HepG2 (cell line): Measurements from ENCODE around the gene TAGLN2. TPM values are rescaled to one million over a fixed set of nuclear protein-coding genes. Genes with fewer than 3 reads are reported as not detected.

Experiments
- ATAC-seq: fragments of 200-7000 bp; cut with Tn5 transposase; 3 replicates; pipeline ENCODE4 v1.9.1; 2020; ENCODE audit warnings: mild to moderate bottlenecking, moderate library complexity
- BruUV-seq: library from RNA; stranded (reverse); fragments of 400-500 nt; replicated peaks from 2 replicates; lab custom pipeline; 2021; lab: Mats Ljungman, UMichigan
- CTCF ChIA-PET: fragments of 300-600 bp; formaldehyde crosslinking; extraction: SDS; loops from one replicate; lab custom pipeline; 2021; ENCODE audit warnings: low total read pairs, inconsistent platforms, low intra/inter-chr PET ratio; lab: Yijun Ruan, JAX
- POLR2A ChIA-PET: fragments of 350-600 bp; sonication (Branson Sonifier 250); formaldehyde crosslinking; loops from one replicate; lab custom pipeline; 2020; ENCODE audit warnings: antibody characterized with exemption, inconsistent platforms; lab: Yijun Ruan, JAX
- DNase-seq: peaks from one replicate; pipeline ENCODE4 v3.0.0-alpha.2; 2015; ENCODE audit warnings: low spot score
- FAIRE-seq: peaks from 3 replicates; lab custom pipeline; 2011; peaks lifted over from hg19 to GRCh38; lab: Jason Lieb, UNC
- H2AFZ ChIP-seq: one replicate; pipeline ENCODE4 v1.6.1; 2011; ENCODE audit warnings: low read length, inconsistent platforms
- H3K27ac ChIP-seq: fragments of 300-600 bp; 3 replicates; pipeline ENCODE4 v1.8.0; 2011; ENCODE audit warnings: mixed run types, mild to moderate bottlenecking, mixed read lengths, low read length, inconsistent platforms; ENCODE audit not compliant: insufficient read depth; ENCODE audit errors: extremely low read length
- H3K27me3 ChIP-seq, 2 experiments: fragments of 200-600 bp in 1 of 2; 2 replicates in 1 of 2; 3 replicates in 1 of 2; pipeline versions ENCODE4 v1.6.0 to v1.8.0; 2011; ENCODE audit warnings: low read length in 2 of 2, mild to moderate bottlenecking in 2 of 2, moderate library complexity in 2 of 2, inconsistent platforms in 1 of 2; ENCODE audit not compliant: insufficient read depth in 2 of 2, control insufficient read depth in 1 of 2
- H3K36me3 ChIP-seq, 2 experiments: fragments of 200-600 bp in 1 of 2; replicated peaks in 1 of 2; 2 replicates in 1 of 2; 3 replicates in 1 of 2; pipeline versions ENCODE4 v1.5.1 to v1.8.0; 2011; ENCODE audit warnings: low read length in 2 of 2, inconsistent platforms in 1 of 2; ENCODE audit not compliant: insufficient read depth in 2 of 2, control insufficient read depth in 1 of 2
- H3K4me1 ChIP-seq: 2 replicates; pipeline ENCODE4 v1.5.1; 2012; ENCODE audit warnings: low read length, inconsistent platforms; ENCODE audit not compliant: insufficient read depth
- H3K4me2 ChIP-seq: 2 replicates; pipeline ENCODE4 v1.6.0; 2011; ENCODE audit warnings: low read depth, low read length, inconsistent platforms
- H3K4me3 ChIP-seq, 3 experiments: fragments of 200-600 bp in 1 of 3; sonication (generic), shearing (Covaris generic) in 1 of 3; replicated peaks in 1 of 3; 2 replicates each; pipeline ENCODE4 v1.5.1; 2011 to 2016; ENCODE audit warnings: low read length in 3 of 3, inconsistent platforms in 2 of 3, low read depth in 2 of 3, mild to moderate bottlenecking in 2 of 3, control low read depth in 1 of 3, mixed read lengths in 1 of 3; ENCODE audit not compliant: insufficient read depth in 1 of 3
- H3K79me2 ChIP-seq: one replicate; pipeline ENCODE4 v1.6.1; 2011; ENCODE audit warnings: low read length, inconsistent platforms; ENCODE audit not compliant: insufficient read depth
- H3K9ac ChIP-seq: 2 replicates; pipeline ENCODE4 v1.6.0; 2011; ENCODE audit warnings: mild to moderate bottlenecking, low read depth, low read length, inconsistent platforms; ENCODE audit not compliant: insufficient read depth
- H3K9me3 ChIP-seq: 2 replicates; pipeline ENCODE4 v1.5.1; 2012; ENCODE audit warnings: mild to moderate bottlenecking, low read length
- H4K20me1 ChIP-seq: 2 replicates; pipeline ENCODE4 v1.6.0; 2011; ENCODE audit warnings: inconsistent platforms, mild to moderate bottlenecking, low read length, moderate library complexity; ENCODE audit not compliant: insufficient read depth
- HOXD1 ChIP-seq: sonication (generic); formaldehyde crosslinking; IDR thresholded peaks from 2 replicates; pipeline ENCODE4 v1.5.0; 2020; ENCODE audit warnings: missing genetic modification reagents
- RBM22 ChIP-seq: fragments of 200-400 bp; formaldehyde crosslinking; optimal IDR thresholded peaks from 2 replicates; pipeline ENCODE3; 2017; ENCODE audit warnings: mild to moderate bottlenecking, low read length, moderate library complexity
- SIX1 ChIP-seq: sonication (generic); formaldehyde crosslinking; IDR thresholded peaks from 2 replicates; pipeline ENCODE4 v1.4.0; 2020; ENCODE audit warnings: missing genetic modification reagents, borderline replicate concordance
- ZNF317 ChIP-seq: sonication (generic); formaldehyde crosslinking; IDR thresholded peaks from 2 replicates; pipeline ENCODE4 v1.5.0; 2020; ENCODE audit warnings: mild to moderate bottlenecking, missing genetic modification reagents
- WGBS: methylation state at CpG from one replicate; pipeline ENCODE4 v1.1.6; 2017; ENCODE audit warnings: low lambda C conversion rate; 5-methylcytosine and 5-hydroxymethylcytosine counted together
- in situ Hi-C: cut with HindIII; loops from 2 replicates; pipeline ENCODE4 v1.10.0; 2017; ENCODE audit warnings: low pct_unique_long_range_greater_than_20kb; ENCODE audit not compliant: extremely low pct_ligation_motif_present
- intact Hi-C: fragments of 100-400 bp; cut with micrococcal nuclease; formaldehyde crosslinking; loops from one replicate; pipeline ENCODE4 v1.10.0; 2022; ENCODE audit not compliant: unreplicated experiment
- polyA plus RNA-seq, 8 experiments: library from polyadenylated mRNA; depleted of rRNA in 3 of 8; stranded (reverse) in 7 of 8; unstranded in 1 of 8; fragments of >200 nt; fragmentation: Illumina TruSeq in 4 of 8; extraction: Trizol in 4 of 8; gene quantifications; 2 replicates each; pipeline versions ENCODE4 v1.2.1 to v1.2.3, GENCODE V29; 2011 to 2016; ENCODE audit warnings: low read depth in 4 of 8, missing spikeins in 1 of 8, mixed read lengths in 1 of 8; ENCODE audit not compliant: insufficient read depth in 1 of 8
- total RNA-seq, 5 experiments: library from RNA; depleted of rRNA; stranded (reverse); fragments of >200 nt; fragmentation: Illumina TruSeq; extraction: Trizol; gene quantifications; 2 replicates each; pipeline ENCODE4 v1.2.3, GENCODE V29; 2016; ENCODE audit warnings: low read depth in 1 of 5
- TF ChIP-seq, protein P1 (sequence below): sonication (generic); formaldehyde crosslinking; IDR thresholded peaks from 2 replicates; pipeline ENCODE4 v1.9.0; 2021; ENCODE audit warnings: missing genetic modification reagents, mild to moderate bottlenecking, borderline replicate concordance
- TF ChIP-seq, protein P2 (sequence below): sonication (generic); formaldehyde crosslinking; IDR thresholded peaks from 2 replicates; pipeline ENCODE4 v1.5.0; 2020; ENCODE audit warnings: mild to moderate bottlenecking, missing genetic modification reagents, borderline replicate concordance
- TF ChIP-seq, protein P3 (sequence below): sonication (generic); formaldehyde crosslinking; IDR thresholded peaks from 2 replicates; pipeline ENCODE4 v1.5.0; 2020; ENCODE audit warnings: missing genetic modification reagents

TAGLN2 gene
- total and polyA plus RNA-seq, 2 of the 13 experiments (the other 11 are each of a cell fraction or from before 2014, with no cell fraction given), result 6.7 to 17.2 TPM

DNA sequence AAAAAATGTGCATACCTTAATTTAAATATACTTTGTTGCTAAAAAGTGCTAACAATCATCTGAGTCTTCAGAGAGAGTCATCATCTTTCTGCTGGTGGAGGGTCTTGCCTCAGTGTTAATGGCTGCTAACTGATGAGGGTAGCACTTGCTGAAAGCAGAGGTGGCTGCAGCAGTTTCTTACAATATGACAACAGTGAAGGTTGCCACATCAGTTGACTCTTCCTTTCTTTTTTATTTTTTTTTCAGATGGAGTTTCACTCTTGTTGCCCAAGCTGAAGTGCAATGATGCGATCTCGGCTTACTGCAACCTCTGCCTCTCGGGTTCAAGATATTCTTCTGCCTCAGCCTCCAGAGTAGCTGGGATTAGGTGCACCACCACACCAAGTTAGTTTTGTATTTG lies 22.8 kb downstream of the TAGLN2 start (continued):
- TF ChIP-seq, protein P1, sequence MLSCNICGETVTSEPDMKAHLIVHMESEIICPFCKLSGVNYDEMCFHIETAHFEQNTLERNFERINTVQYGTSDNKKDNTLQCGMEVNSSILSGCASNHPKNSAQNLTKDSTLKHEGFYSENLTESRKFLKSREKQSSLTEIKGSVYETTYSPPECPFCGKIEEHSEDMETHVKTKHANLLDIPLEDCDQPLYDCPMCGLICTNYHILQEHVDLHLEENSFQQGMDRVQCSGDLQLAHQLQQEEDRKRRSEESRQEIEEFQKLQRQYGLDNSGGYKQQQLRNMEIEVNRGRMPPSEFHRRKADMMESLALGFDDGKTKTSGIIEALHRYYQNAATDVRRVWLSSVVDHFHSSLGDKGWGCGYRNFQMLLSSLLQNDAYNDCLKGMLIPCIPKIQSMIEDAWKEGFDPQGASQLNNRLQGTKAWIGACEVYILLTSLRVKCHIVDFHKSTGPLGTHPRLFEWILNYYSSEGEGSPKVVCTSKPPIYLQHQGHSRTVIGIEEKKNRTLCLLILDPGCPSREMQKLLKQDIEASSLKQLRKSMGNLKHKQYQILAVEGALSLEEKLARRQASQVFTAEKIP, result no peak

GRCh38 chr1:159900755-159901360 lies 24.4 kb downstream of the TAGLN2 start:
- Histone ChIP-seq H3K36me3 (no peaks in the 10 kb centered on the region), H3K4me1 (no peaks in the 10 kb centered on the region), H3K9me3 (no peaks in the 10 kb centered on the region), H4K20me1 (no peaks in the 10 kb centered on the region), H3K27me3 (peaks cover 0 to 1% of the 10 kb centered on the region in 2 experiments; a peak in 2 of 5 replicates), H2AFZ (no peak overlapping the region), H3K9ac (no peak overlapping the region), H3K27ac (no peak overlapping the region), H3K4me2 (no peak overlapping the region), H3K4me3 (no peak overlapping the region), H3K79me2 (no peaks in the 10 kb centered on the region)
- intact Hi-C loops (no loop called here), in situ Hi-C loops (no loop called here)
- DNase-seq (no peak), FAIRE-seq (no peak), ATAC-seq (no peak)
- no TSS peak for BruUV-seq
- TF ChIP-seq RBM22 (no peak), ZNF317 (CRISPR knock-in tag) (no peak), HOXD1 (CRISPR knock-in tag) (no peak), SIX1 (no peak)
- TF ChIP-seq, protein P2, sequence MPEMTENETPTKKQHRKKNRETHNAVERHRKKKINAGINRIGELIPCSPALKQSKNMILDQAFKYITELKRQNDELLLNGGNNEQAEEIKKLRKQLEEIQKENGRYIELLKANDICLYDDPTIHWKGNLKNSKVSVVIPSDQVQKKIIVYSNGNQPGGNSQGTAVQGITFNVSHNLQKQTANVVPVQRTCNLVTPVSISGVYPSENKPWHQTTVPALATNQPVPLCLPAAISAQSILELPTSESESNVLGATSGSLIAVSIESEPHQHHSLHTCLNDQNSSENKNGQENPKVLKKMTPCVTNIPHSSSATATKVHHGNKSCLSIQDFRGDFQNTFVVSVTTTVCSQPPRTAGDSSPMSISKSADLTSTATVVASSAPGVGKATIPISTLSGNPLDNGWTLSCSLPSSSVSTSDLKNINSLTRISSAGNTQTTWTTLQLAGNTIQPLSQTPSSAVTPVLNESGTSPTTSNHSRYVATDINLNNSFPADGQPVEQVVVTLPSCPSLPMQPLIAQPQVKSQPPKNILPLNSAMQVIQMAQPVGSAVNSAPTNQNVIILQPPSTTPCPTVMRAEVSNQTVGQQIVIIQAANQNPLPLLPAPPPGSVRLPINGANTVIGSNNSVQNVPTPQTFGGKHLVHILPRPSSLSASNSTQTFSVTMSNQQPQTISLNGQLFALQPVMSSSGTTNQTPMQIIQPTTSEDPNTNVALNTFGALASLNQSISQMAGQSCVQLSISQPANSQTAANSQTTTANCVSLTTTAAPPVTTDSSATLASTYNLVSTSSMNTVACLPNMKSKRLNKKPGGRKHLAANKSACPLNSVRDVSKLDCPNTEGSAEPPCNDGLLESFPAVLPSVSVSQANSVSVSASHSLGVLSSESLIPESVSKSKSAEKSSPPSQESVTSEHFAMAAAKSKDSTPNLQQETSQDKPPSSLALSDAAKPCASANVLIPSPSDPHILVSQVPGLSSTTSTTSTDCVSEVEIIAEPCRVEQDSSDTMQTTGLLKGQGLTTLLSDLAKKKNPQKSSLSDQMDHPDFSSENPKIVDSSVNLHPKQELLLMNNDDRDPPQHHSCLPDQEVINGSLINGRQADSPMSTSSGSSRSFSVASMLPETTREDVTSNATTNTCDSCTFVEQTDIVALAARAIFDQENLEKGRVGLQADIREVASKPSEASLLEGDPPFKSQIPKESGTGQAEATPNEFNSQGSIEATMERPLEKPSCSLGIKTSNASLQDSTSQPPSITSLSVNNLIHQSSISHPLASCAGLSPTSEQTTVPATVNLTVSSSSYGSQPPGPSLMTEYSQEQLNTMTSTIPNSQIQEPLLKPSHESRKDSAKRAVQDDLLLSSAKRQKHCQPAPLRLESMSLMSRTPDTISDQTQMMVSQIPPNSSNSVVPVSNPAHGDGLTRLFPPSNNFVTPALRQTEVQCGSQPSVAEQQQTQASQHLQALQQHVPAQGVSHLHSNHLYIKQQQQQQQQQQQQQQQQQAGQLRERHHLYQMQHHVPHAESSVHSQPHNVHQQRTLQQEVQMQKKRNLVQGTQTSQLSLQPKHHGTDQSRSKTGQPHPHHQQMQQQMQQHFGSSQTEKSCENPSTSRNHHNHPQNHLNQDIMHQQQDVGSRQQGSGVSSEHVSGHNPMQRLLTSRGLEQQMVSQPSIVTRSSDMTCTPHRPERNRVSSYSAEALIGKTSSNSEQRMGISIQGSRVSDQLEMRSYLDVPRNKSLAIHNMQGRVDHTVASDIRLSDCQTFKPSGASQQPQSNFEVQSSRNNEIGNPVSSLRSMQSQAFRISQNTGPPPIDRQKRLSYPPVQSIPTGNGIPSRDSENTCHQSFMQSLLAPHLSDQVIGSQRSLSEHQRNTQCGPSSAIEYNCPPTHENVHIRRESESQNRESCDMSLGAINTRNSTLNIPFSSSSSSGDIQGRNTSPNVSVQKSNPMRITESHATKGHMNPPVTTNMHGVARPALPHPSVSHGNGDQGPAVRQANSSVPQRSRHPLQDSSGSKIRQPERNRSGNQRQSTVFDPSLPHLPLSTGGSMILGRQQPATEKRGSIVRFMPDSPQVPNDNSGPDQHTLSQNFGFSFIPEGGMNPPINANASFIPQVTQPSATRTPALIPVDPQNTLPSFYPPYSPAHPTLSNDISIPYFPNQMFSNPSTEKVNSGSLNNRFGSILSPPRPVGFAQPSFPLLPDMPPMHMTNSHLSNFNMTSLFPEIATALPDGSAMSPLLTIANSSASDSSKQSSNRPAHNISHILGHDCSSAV (CRISPR knock-in tag), result no peak
- TF ChIP-seq, protein P3, sequence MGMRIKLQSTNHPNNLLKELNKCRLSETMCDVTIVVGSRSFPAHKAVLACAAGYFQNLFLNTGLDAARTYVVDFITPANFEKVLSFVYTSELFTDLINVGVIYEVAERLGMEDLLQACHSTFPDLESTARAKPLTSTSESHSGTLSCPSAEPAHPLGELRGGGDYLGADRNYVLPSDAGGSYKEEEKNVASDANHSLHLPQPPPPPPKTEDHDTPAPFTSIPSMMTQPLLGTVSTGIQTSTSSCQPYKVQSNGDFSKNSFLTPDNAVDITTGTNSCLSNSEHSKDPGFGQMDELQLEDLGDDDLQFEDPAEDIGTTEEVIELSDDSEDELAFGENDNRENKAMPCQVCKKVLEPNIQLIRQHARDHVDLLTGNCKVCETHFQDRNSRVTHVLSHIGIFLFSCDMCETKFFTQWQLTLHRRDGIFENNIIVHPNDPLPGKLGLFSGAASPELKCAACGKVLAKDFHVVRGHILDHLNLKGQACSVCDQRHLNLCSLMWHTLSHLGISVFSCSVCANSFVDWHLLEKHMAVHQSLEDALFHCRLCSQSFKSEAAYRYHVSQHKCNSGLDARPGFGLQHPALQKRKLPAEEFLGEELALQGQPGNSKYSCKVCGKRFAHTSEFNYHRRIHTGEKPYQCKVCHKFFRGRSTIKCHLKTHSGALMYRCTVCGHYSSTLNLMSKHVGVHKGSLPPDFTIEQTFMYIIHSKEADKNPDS (CRISPR knock-in tag), result no peak
- TF ChIP-seq, protein P1, result no peak
- ChIA-PET POLR2A (no interaction called here), CTCF (no interaction called here)
- 26% methylated on average over 2 of the region's 2 CpGs for WGBS
